Measurements from ENCODE around the gene ADM. TPM values are rescaled to one million over a fixed set of nuclear protein-coding genes. Genes with fewer than 3 reads are reported as not detected.

Gene ADM
- total and polyA plus RNA-seq, 2 donors (not counting 3 experiments of a cell fraction or from before 2014, with no cell fraction given), result 45.3 to 55.5 TPM

DNA sequence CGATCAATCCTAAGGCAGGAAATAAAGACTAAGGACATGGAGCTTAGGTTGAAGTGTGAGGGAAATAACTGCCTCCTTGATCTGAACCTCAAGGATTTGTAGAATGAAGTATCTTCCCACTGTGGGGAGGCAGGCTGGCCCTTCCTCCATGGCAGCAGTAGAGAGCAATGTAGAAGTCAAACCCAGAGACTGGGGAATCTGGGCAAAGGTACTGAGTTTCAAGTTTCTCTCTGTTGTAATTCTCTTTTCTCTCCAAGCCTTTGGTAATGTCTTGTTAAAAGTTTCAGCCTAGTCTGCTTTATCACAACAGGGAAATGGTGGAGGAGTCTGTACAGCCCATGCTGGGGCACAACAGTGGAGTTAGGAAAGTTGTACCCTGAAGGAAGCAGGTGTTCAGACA is 49.5 kb downstream of the ADM start:
- ChIA-PET CTCF (interaction anchor here (1.0 kb wide), 1 partner anchor 12 kb away, joined by 7 read pairs; no protein-coding TSS in a partner anchor), POLR2A (no interaction called here)
- no peaks in the 10 kb centered on the region for H3K9me1 ChIP-seq (replicated peaks; ENCODE audit: control insufficient read depth, extremely low read depth, insufficient read depth, low read length)
- no peaks in the 10 kb centered on the region for H4K20me1 ChIP-seq (replicated peaks; ENCODE audit: control insufficient read depth, extremely low read depth, insufficient read depth, low read length)
- no peaks in the 10 kb centered on the region for H3K79me2 ChIP-seq (ENCODE audit: control insufficient read depth, insufficient read depth, low read length)
- H3K36me3 ChIP-seq (ENCODE audit: control insufficient read depth in 2 of 2, extremely low read depth in 1 of 2, insufficient read depth in 2 of 2, low read length in 2 of 2), result no peaks in the 10 kb centered on the region
- no peak overlapping the region for H2AFZ ChIP-seq (ENCODE audit: low read depth, low read length)
- no peaks in the 10 kb centered on the region for H3K27me3 ChIP-seq (ENCODE audit: control insufficient read depth in 2 of 2, insufficient read depth in 2 of 2, low read length in 2 of 2)
- peaks cover 23% of the 10 kb centered on the region for H3K4me1 ChIP-seq (ENCODE audit: control insufficient read depth, extremely low read depth, insufficient read depth, low read length)
- H3K27ac ChIP-seq (ENCODE audit: insufficient read depth, low read depth, low read length), result no peak overlapping the region
- TF ChIP-seq POLR2AphosphoS5 (IDR thresholded peaks at IDR 0.05; ENCODE audit: insufficient read depth, low read depth, low read length), result no peak
- no peak for TF ChIP-seq GATA2 (IDR thresholded peaks at IDR 0.05; ENCODE audit: insufficient read depth, insufficient read length, low read depth, low read length)
- no peak for TF ChIP-seq FOS (IDR thresholded peaks at IDR 0.05; ENCODE audit: borderline replicate concordance, insufficient read depth, low read length)
- H3K9ac ChIP-seq (replicated peaks; ENCODE audit: extremely low read depth, insufficient read depth, low read length), result no peak overlapping the region
- H3K9me3 ChIP-seq (replicated peaks; ENCODE audit: control insufficient read depth, insufficient read depth, low read length), result no peaks in the 10 kb centered on the region
- DNase-seq (ENCODE audit: low read depth, low spot score) (no peak), FAIRE-seq (no peak)
- intact Hi-C loops (cut with micrococcal nuclease) (no loop called here), dilution Hi-C loops (cut with MboI; ENCODE audit: extremely low pct_ligation_motif_present, low sequenced_read_pairs) (no loop called here)
- no peak overlapping the region for H3K4me3 ChIP-seq (replicated peaks in 1 of 3; ENCODE audit: insufficient read depth in 1 of 3, low read depth in 1 of 3, low read length in 3 of 3)
- no peak overlapping the region for H3K4me2 ChIP-seq (ENCODE audit: insufficient read depth, low read length)
- BruUV-seq (replicated peaks), result no TSS peak

DNA sequence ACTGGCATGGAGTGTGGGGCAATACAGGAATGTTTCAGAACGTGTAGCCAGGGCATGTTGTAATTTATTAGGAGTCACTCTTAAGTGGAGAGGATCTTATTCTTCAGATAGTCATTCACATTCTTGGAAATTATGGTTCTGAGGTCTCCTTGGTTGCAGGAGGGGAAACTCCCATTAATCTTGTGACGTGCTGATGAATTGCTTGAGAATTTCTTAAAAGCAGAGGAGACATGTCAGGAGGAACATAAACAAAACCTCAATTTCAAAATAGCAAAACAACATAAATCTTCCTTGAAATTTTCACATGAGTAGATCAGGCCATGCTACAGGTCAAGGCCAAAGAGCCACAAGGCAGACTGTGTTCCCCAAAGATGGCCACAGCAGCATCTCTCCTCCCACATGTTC is 50.4 kb downstream of the ADM start:
- intact Hi-C loops (cut with micrococcal nuclease), result no loop called here
- dilution Hi-C loops (cut with MboI; ENCODE audit: extremely low pct_ligation_motif_present, low sequenced_read_pairs), result no loop called here
- Histone ChIP-seq H4K20me1 (replicated peaks; ENCODE audit: control insufficient read depth, extremely low read depth, insufficient read depth, low read length) (no peaks in the 10 kb centered on the region), H3K36me3 (ENCODE audit: control insufficient read depth in 2 of 2, extremely low read depth in 1 of 2, insufficient read depth in 2 of 2, low read length in 2 of 2) (no peaks in the 10 kb centered on the region), H3K9me1 (replicated peaks; ENCODE audit: control insufficient read depth, extremely low read depth, insufficient read depth, low read length) (no peaks in the 10 kb centered on the region), H3K4me1 (ENCODE audit: control insufficient read depth, extremely low read depth, insufficient read depth, low read length) (peaks cover 23% of the 10 kb centered on the region), H3K79me2 (ENCODE audit: control insufficient read depth, insufficient read depth, low read length) (no peaks in the 10 kb centered on the region), H3K4me2 (ENCODE audit: insufficient read depth, low read length) (no peak overlapping the region), H3K27ac (ENCODE audit: insufficient read depth, low read depth, low read length) (no peak overlapping the region), H3K4me3 (replicated peaks in 1 of 3; ENCODE audit: insufficient read depth in 1 of 3, low read depth in 1 of 3, low read length in 3 of 3) (no peak overlapping the region), H2AFZ (ENCODE audit: low read depth, low read length) (no peak overlapping the region), H3K9me3 (replicated peaks; ENCODE audit: control insufficient read depth, insufficient read depth, low read length) (no peaks in the 10 kb centered on the region), H3K9ac (replicated peaks; ENCODE audit: extremely low read depth, insufficient read depth, low read length) (no peak overlapping the region), H3K27me3 (ENCODE audit: control insufficient read depth in 2 of 2, insufficient read depth in 2 of 2, low read length in 2 of 2) (no peaks in the 10 kb centered on the region)
- FAIRE-seq (no peak), DNase-seq (ENCODE audit: low read depth, low spot score) (no peak)
- CTCF ChIA-PET, result no interaction called here
- BruUV-seq (replicated peaks), result no TSS peak
- POLR2A ChIA-PET, result no interaction called here
- TF ChIP-seq MYC (IDR thresholded peaks at IDR 0.05; ENCODE audit: low read depth, low read length), result no peak
- TF ChIP-seq, protein P1, sequence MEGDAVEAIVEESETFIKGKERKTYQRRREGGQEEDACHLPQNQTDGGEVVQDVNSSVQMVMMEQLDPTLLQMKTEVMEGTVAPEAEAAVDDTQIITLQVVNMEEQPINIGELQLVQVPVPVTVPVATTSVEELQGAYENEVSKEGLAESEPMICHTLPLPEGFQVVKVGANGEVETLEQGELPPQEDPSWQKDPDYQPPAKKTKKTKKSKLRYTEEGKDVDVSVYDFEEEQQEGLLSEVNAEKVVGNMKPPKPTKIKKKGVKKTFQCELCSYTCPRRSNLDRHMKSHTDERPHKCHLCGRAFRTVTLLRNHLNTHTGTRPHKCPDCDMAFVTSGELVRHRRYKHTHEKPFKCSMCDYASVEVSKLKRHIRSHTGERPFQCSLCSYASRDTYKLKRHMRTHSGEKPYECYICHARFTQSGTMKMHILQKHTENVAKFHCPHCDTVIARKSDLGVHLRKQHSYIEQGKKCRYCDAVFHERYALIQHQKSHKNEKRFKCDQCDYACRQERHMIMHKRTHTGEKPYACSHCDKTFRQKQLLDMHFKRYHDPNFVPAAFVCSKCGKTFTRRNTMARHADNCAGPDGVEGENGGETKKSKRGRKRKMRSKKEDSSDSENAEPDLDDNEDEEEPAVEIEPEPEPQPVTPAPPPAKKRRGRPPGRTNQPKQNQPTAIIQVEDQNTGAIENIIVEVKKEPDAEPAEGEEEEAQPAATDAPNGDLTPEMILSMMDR (IDR thresholded peaks at IDR 0.05; ENCODE audit: extremely low read depth in 1 of 2, insufficient read depth in 1 of 2, low read depth in 1 of 2, low read length in 2 of 2), result no peak

Data from endothelial cell of umbilical vein (primary cell).